GM12878 (cell line): ENCODE data around the gene GPR179.

Experiments used
- ATF2 ChIP-seq: IDR thresholded peaks from 2 replicates; pipeline ENCODE4 v1.6.1; 2012; ENCODE audit warnings: low read length, inconsistent platforms
- CTCF ChIP-seq, 3 experiments: IDR thresholded peaks in 2 of 3; conservative IDR thresholded peaks in 1 of 3; 2 replicates each; pipeline ENCODE4 v1.5.1; 2011; ENCODE audit warnings: low read depth in 3 of 3, low read length in 3 of 3, mild to moderate bottlenecking in 3 of 3, control low read depth in 2 of 3, moderate library complexity in 2 of 3, inconsistent platforms in 1 of 3, mixed read lengths in 1 of 3; ENCODE audit not compliant: control insufficient read depth in 2 of 3, insufficient read depth in 1 of 3; ENCODE audit errors: extremely low read depth in 1 of 3
- KDM1A ChIP-seq: fragments of 200-600 bp; sonication (generic); IDR thresholded peaks from 2 replicates; pipeline ENCODE4 v1.6.1; 2016; ENCODE audit warnings: borderline replicate concordance
- SREBF2 ChIP-seq: IDR thresholded peaks from 2 replicates; pipeline ENCODE4 v1.6.1; 2012; ENCODE audit warnings: mild to moderate bottlenecking, low read length

GRCh38 chr17:38328620-38329019, 15.1 kb downstream of the GPR179 start:
- no peak for TF ChIP-seq KDM1A
- TF ChIP-seq ATF2 = no peak
- no peak for TF ChIP-seq SREBF2
- no peak for TF ChIP-seq CTCF (IDR thresholded peaks at IDR 0.05 in 2 of 3, conservative IDR thresholded peaks at IDR 0.05 in 1 of 3; ENCODE audit: control insufficient read depth in 2 of 3, extremely low read depth in 1 of 3, insufficient read depth in 1 of 3, low read depth in 3 of 3, low read length in 3 of 3)
